HFFc6 (cell line): ENCODE measurements around the gene HP. TPM values are rescaled to one million over a fixed set of nuclear protein-coding genes. Genes with fewer than 3 reads are reported as not detected.

Experiments
- DNase-seq: peaks from one replicate; pipeline ENCODE4 v3.0.0-alpha.2; 2018
- H3K27ac Mint-ChIP-seq: 2 replicates; pipeline ENCODE4 v1.8.0; 2020; ENCODE audit warnings: mild to moderate bottlenecking, mixed read lengths
- H3K27me3 Mint-ChIP-seq: 2 replicates; pipeline ENCODE4 v1.8.0; 2021; ENCODE audit warnings: mild to moderate bottlenecking, moderate library complexity, mixed read lengths; ENCODE audit not compliant: insufficient read depth
- H3K36me3 Mint-ChIP-seq: 2 replicates; pipeline ENCODE4 v1.8.0; 2021; ENCODE audit warnings: low read depth, mixed read lengths
- H3K4me1 Mint-ChIP-seq: 2 replicates; pipeline ENCODE4 v1.8.0; 2020; ENCODE audit warnings: low read depth, mixed read lengths
- H3K4me3 Mint-ChIP-seq: 2 replicates; pipeline ENCODE4 v1.8.0; 2020; ENCODE audit warnings: mild to moderate bottlenecking, moderate library complexity, mixed read lengths
- H3K9me3 Mint-ChIP-seq: 2 replicates; pipeline ENCODE4 v1.8.0; 2020; ENCODE audit warnings: mild to moderate bottlenecking, mixed read lengths
- CTCF ChIP-seq: fragments of 200-600 bp; sonication (generic); IDR thresholded peaks from 2 replicates; pipeline ENCODE4 v1.5.0; 2021; ENCODE audit warnings: antibody characterized with exemption, mild to moderate bottlenecking
- total RNA-seq, 6 experiments: library from RNA; stranded (reverse); fragmentation: NEBNext Ultra II Directional; extraction: Animal tissue kit (Norgen Biotek cat#: 25700); gene quantifications; 2 replicates in 1 of 6; 3 replicates in 5 of 6; pipeline ENCODE4 v1.2.3, GENCODE V29; 2021

The HP gene
- total RNA-seq, 6 experiments from 2014 or later = not detected

- no peak for TF ChIP-seq CTCF
- Mint-ChIP-seq H3K4me3 (no peak overlapping the region), H3K27me3 (no peaks in the 10 kb centered on the region; the same call in none of the 2 replicates), H3K9me3 (peaks cover 13% of the 10 kb centered on the region), H3K36me3 (peaks cover 34% of the 10 kb centered on the region), H3K27ac (no peak overlapping the region), H3K4me1 (no peaks in the 10 kb centered on the region)
- DNase-seq = no peak
Measured at GRCh38 chr16:72083778-72084404, 29.6 kb downstream of the HP start.

- Mint-ChIP-seq H3K27me3 (no peaks in the 10 kb centered on the region; the same call in none of the 2 replicates), H3K36me3 (peaks cover 35% of the 10 kb centered on the region), H3K4me1 (no peaks in the 10 kb centered on the region), H3K9me3 (peaks cover 13% of the 10 kb centered on the region), H3K4me3 (no peak overlapping the region), H3K27ac (no peak overlapping the region)
- no peak for DNase-seq
- no peak for TF ChIP-seq CTCF
Measured at GRCh38 chr16:72084445-72084844, 30.1 kb downstream of the HP start.

GRCh38 chr16:72085002-72085401 is 30.7 kb downstream of the HP start:
- peaks cover 35% of the 10 kb centered on the region for H3K36me3 Mint-ChIP-seq
- no peak for DNase-seq

GRCh38 chr16:72091217-72091616 is 36.9 kb downstream of the HP start:
- Mint-ChIP-seq H3K9me3 (no peaks in the 10 kb centered on the region), H3K27ac (no peak overlapping the region), H3K4me3 (peak overlapping the region; percentile 46; the same call in 1 of the 2 replicates), H3K27me3 (peaks cover 4% of the 10 kb centered on the region), H3K4me1 (peaks cover 36% of the 10 kb centered on the region), H3K36me3 (peaks cover 17% of the 10 kb centered on the region)
- DNase-seq = no peak
- TF ChIP-seq CTCF = no peak

More at GRCh38 chr16:72085002-72085401, 30.7 kb downstream of the HP start:
- Mint-ChIP-seq H3K27ac (no peak overlapping the region), H3K4me1 (no peaks in the 10 kb centered on the region), H3K27me3 (no peaks in the 10 kb centered on the region; the same call in none of the 2 replicates), H3K4me3 (no peak overlapping the region), H3K9me3 (peaks cover 13% of the 10 kb centered on the region)
- no peak for TF ChIP-seq CTCF

GRCh38 chr16:72092832-72093447 is 38.6 kb downstream of the HP start:
- TF ChIP-seq CTCF = no peak
- peak; percentile 68 for DNase-seq
- peaks cover 37% of the 10 kb centered on the region for H3K4me1 Mint-ChIP-seq
- H3K9me3 Mint-ChIP-seq = no peaks in the 10 kb centered on the region
- peak overlapping the region; percentile 100 for H3K4me3 Mint-ChIP-seq
- H3K36me3 Mint-ChIP-seq = peaks cover 24% of the 10 kb centered on the region
- H3K27ac Mint-ChIP-seq = peak overlapping the region; percentile 96
- H3K27me3 Mint-ChIP-seq = peaks cover 4% of the 10 kb centered on the region
